Endothelial cell (in vitro differentiated cells): Measurements from ENCODE around the gene F5. TPM values are rescaled to one million over a fixed set of nuclear protein-coding genes. Genes with fewer than 3 reads are reported as not detected.

Experiments used
- DNase-seq: peaks from one replicate; pipeline ENCODE4 v3.0.0; 2021; ENCODE audit warnings: low spot score
- H3K27ac Mint-ChIP-seq: one replicate; pipeline ENCODE4 v1.8.0; 2021; ENCODE audit warnings: mixed read lengths, inconsistent platforms; ENCODE audit not compliant: unreplicated experiment
- H3K27me3 Mint-ChIP-seq: one replicate; pipeline ENCODE4 v1.8.0; 2021; ENCODE audit warnings: mild to moderate bottlenecking, moderate library complexity, mixed read lengths, inconsistent platforms; ENCODE audit not compliant: unreplicated experiment
- H3K36me3 Mint-ChIP-seq: one replicate; pipeline ENCODE4 v1.8.0; 2021; ENCODE audit warnings: mild to moderate bottlenecking, low read depth, mixed read lengths, inconsistent platforms; ENCODE audit not compliant: unreplicated experiment
- H3K4me1 Mint-ChIP-seq: one replicate; pipeline ENCODE4 v1.8.0; 2021; ENCODE audit warnings: mild to moderate bottlenecking, mixed read lengths, inconsistent platforms; ENCODE audit not compliant: unreplicated experiment
- H3K4me3 Mint-ChIP-seq: one replicate; pipeline ENCODE4 v1.8.0; 2021; ENCODE audit warnings: mild to moderate bottlenecking, mixed read lengths, inconsistent platforms; ENCODE audit not compliant: unreplicated experiment
- H3K9me3 Mint-ChIP-seq: one replicate; pipeline ENCODE4 v1.8.0; 2021; ENCODE audit warnings: mixed read lengths, inconsistent platforms; ENCODE audit not compliant: unreplicated experiment
- CTCF ChIP-seq: fragments of 200-600 bp; sonication (generic); IDR thresholded peaks from one replicate; pipeline ENCODE4 v1.5.0; 2021; ENCODE audit warnings: antibody characterized with exemption; ENCODE audit not compliant: unreplicated experiment
- total RNA-seq: library from RNA; stranded (reverse); fragmentation: NEBNext Ultra II Directional; extraction: Animal tissue kit (Norgen Biotek cat#: 25700); gene quantifications from one replicate; pipeline ENCODE4 v1.2.1, GENCODE V29; 2021; ENCODE audit not compliant: unreplicated experiment

The F5 gene
- total RNA-seq, 1 donor from 2014 or later: not detected

- Mint-ChIP-seq H3K9me3 (no peaks in the 10 kb centered on the region), H3K4me3 (no peak overlapping the region), H3K4me1 (peaks cover 7% of the 10 kb centered on the region), H3K27ac (no peak overlapping the region), H3K36me3 (no peaks in the 10 kb centered on the region), H3K27me3 (no peaks in the 10 kb centered on the region)
- no peak for TF ChIP-seq CTCF
- DNase-seq: no peak
Observed at GRCh38 chr1:169527451-169528214, 58.6 kb downstream of the F5 start.

- Mint-ChIP-seq H3K4me1 (peaks cover 7% of the 10 kb centered on the region), H3K36me3 (no peaks in the 10 kb centered on the region), H3K27me3 (no peaks in the 10 kb centered on the region), H3K4me3 (no peak overlapping the region), H3K9me3 (no peaks in the 10 kb centered on the region), H3K27ac (no peak overlapping the region)
- TF ChIP-seq CTCF: no peak
- DNase-seq: no peak
Observed at GRCh38 chr1:169527001-169527400, 59.3 kb downstream of the F5 start.

GRCh38 chr1:169526120-169526832 is 60.0 kb downstream of the F5 start:
- peaks cover 7% of the 10 kb centered on the region for H3K4me1 Mint-ChIP-seq
- no peak overlapping the region for H3K27ac Mint-ChIP-seq
- no peaks in the 10 kb centered on the region for H3K36me3 Mint-ChIP-seq
- no peaks in the 10 kb centered on the region for H3K9me3 Mint-ChIP-seq
- H3K4me3 Mint-ChIP-seq: no peak overlapping the region
- H3K27me3 Mint-ChIP-seq: no peaks in the 10 kb centered on the region
- TF ChIP-seq CTCF: no peak
- no peak for DNase-seq

DNA sequence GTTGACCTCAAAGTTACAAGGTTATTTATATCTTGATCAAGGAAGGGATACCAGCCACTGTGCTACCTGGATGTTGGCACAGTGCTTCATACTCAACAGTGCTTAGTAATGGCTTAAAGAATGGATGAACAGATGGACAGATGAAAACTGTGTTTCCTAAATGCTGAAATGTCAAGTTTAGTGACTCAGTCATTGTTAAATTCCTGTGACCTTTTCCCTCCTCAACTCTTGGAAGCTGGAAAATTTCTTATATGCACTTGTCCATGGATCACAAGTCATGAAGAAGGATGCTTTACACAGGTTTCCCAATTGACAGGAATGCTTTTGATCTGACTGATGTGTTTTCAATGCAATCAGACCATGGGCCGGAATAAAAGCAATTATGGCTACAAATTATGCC is 60.9 kb downstream of the F5 start:
- no peaks in the 10 kb centered on the region for H3K27me3 Mint-ChIP-seq
- peaks cover 7% of the 10 kb centered on the region for H3K4me1 Mint-ChIP-seq
- no peak for TF ChIP-seq CTCF
- H3K9me3 Mint-ChIP-seq: no peaks in the 10 kb centered on the region
- no peak for DNase-seq
- H3K4me3 Mint-ChIP-seq: no peak overlapping the region
- no peaks in the 10 kb centered on the region for H3K36me3 Mint-ChIP-seq
- H3K27ac Mint-ChIP-seq: no peak overlapping the region

DNA sequence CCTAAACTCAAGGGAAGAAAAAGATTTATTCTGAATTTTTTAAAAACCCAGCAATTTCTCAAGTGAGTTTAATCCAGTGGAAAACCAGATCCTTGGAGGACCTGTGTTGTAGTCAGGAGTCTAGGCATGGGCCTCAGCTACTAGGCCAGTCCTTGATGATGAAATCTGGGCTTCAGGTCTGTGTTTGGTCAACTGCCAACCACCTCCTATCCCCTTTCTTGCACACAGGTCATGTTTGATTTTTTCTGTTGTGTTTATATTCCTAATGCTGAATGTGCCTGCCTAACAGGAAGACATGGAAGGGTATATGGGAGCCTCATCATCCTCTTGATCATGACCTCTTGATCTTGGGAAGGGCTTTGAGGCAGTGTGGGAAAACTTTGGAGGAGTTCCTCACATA is 62.4 kb downstream of the F5 start:
- no peak for DNase-seq
- H3K9me3 Mint-ChIP-seq: no peaks in the 10 kb centered on the region
- H3K4me3 Mint-ChIP-seq: no peak overlapping the region
- no peaks in the 10 kb centered on the region for H3K27me3 Mint-ChIP-seq
- peaks cover 3% of the 10 kb centered on the region for H3K4me1 Mint-ChIP-seq
- H3K36me3 Mint-ChIP-seq: no peaks in the 10 kb centered on the region
- no peak overlapping the region for H3K27ac Mint-ChIP-seq
- no peak for TF ChIP-seq CTCF
